ENCODE measurements around the gene HAUS3. TPM values are rescaled to one million over a fixed set of nuclear protein-coding genes. Genes with fewer than 3 reads are reported as not detected.

HAUS3 gene
- total RNA-seq, 1 experiment from 2014 or later = 9.5 TPM

- Histone ChIP-seq H3K27ac (ENCODE audit: low read length) (no peak overlapping the region), H3K36me3 (ENCODE audit: low read depth, low read length) (no peaks in the 10 kb centered on the region), H3K79me2 (ENCODE audit: low read length) (no peaks in the 10 kb centered on the region), H3K9me2 (replicated peaks; ENCODE audit: low read length) (no peaks in the 10 kb centered on the region), H3K27me3 (ENCODE audit: low read length) (no peaks in the 10 kb centered on the region), H2AFZ (ENCODE audit: low read length) (no peak overlapping the region), H3K4me1 (ENCODE audit: insufficient read depth, low read length) (no peaks in the 10 kb centered on the region), H3F3A (ENCODE audit: low read length, unreplicated experiment) (no peaks in the 10 kb centered on the region), H4K20me1 (ENCODE audit: low read length) (no peaks in the 10 kb centered on the region), H3K9ac (ENCODE audit: low read length) (no peak overlapping the region), H3K4me2 (ENCODE audit: low read length) (no peak overlapping the region), H3K9me3 (ENCODE audit: low read length) (no peaks in the 10 kb centered on the region), H3K4me3 (ENCODE audit: low read length) (no peak overlapping the region)
- ATAC-seq (no peak), DNase-seq (no peak)
- intact Hi-C loops (cut with micrococcal nuclease) = no loop called here
- CTCF ChIA-PET = no interaction called here
- BruUV-seq (replicated peaks) = no TSS peak
- TF ChIP-seq EZH2phosphoT487 (IDR thresholded peaks at IDR 0.05; ENCODE audit: borderline replicate concordance, low read length) (no peak), EZH2 (IDR thresholded peaks at IDR 0.05; ENCODE audit: low read length, unreplicated experiment) (no peak), CTCF (conservative IDR thresholded peaks at IDR 0.05; ENCODE audit: low read depth, low read length) (no peak)
- POLR2A ChIA-PET (ENCODE audit: unreplicated experiment) = no interaction called here
These were observed 13.0 kb upstream of the HAUS3 start for GRCh38 chr4:2254665-2255500.

- no peaks in the 10 kb centered on the region for H3K9me3 ChIP-seq (ENCODE audit: low read length)
- no peak overlapping the region for H2AFZ ChIP-seq (ENCODE audit: low read length)
- H4K20me1 ChIP-seq (ENCODE audit: low read length) = no peaks in the 10 kb centered on the region
- DNase-seq (no peak), ATAC-seq (no peak)
- no peak overlapping the region for H3K4me2 ChIP-seq (ENCODE audit: low read length)
- H3K4me1 ChIP-seq (ENCODE audit: insufficient read depth, low read length) = no peaks in the 10 kb centered on the region
- no peak overlapping the region for H3K4me3 ChIP-seq (ENCODE audit: low read length)
- H3K79me2 ChIP-seq (ENCODE audit: low read length) = no peaks in the 10 kb centered on the region
- no peaks in the 10 kb centered on the region for H3K36me3 ChIP-seq (ENCODE audit: low read depth, low read length)
- POLR2A ChIA-PET (ENCODE audit: unreplicated experiment) = no interaction called here
- no TSS peak for BruUV-seq (replicated peaks)
- no peaks in the 10 kb centered on the region for H3K9me2 ChIP-seq (replicated peaks; ENCODE audit: low read length)
- no peak overlapping the region for H3K27ac ChIP-seq (ENCODE audit: low read length)
- H3K27me3 ChIP-seq (ENCODE audit: low read length) = no peaks in the 10 kb centered on the region
- no peaks in the 10 kb centered on the region for H3F3A ChIP-seq (ENCODE audit: low read length, unreplicated experiment)
- CTCF ChIA-PET = no interaction called here
- TF ChIP-seq EZH2 (IDR thresholded peaks at IDR 0.05; ENCODE audit: low read length, unreplicated experiment) = no peak
- TF ChIP-seq CTCF (conservative IDR thresholded peaks at IDR 0.05; ENCODE audit: low read depth, low read length) = no peak
- no peak for TF ChIP-seq EZH2phosphoT487 (IDR thresholded peaks at IDR 0.05; ENCODE audit: borderline replicate concordance, low read length)
- H3K9ac ChIP-seq (ENCODE audit: low read length) = no peak overlapping the region
- intact Hi-C loops (cut with micrococcal nuclease) = no loop called here
These were observed 11.5 kb upstream of the HAUS3 start for GRCh38 chr4:2253160-2254084.
